ENCODE measurements around the gene B4GALT5.
"Not testable (repeated sequence)": the region's sequence is repeated elsewhere in the genome, so short reads cannot be mapped to it uniquely, and the experiment has no call there.

Gene B4GALT5

DNA sequence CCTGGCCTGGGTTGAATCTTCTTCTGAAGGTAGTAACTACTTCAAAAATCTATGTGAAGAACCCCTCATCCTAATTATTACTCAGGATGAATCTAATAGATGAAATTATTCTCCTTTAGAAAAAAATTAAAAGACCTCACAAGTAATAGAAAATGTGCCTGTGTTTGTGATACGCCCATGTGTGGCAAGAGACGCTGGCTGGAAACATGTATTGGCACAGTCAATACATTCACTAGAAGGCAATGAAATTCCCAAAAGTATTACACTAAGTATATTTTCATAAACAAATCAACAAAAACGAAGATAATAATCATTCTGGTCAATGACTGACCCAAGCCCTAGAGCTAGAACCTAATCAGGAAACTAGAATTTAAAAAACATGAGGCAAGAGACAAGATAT is 64.0 kb downstream of the B4GALT5 start:
- DNase-seq, result no peak

DNA sequence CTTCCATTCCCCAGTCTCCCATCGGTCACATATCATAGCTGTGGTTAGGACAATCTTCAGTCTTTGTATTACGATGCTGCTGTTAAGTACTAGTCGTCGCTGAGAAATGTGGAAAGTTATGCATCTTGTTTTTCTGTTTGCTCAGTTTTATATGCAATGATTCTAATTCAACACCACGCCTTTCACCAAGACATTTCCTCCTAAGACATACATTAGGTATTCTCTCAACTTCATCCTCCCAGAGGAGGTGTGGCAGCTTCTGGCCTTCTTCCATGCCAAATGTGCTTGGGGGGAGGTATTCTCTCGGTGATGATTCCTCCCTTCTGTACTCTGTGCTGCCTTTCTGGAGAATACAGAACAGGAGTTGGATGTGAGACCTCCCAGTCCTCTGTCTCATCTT is 66.1 kb downstream of the B4GALT5 start:
- DNase-seq, result no peak

DNA sequence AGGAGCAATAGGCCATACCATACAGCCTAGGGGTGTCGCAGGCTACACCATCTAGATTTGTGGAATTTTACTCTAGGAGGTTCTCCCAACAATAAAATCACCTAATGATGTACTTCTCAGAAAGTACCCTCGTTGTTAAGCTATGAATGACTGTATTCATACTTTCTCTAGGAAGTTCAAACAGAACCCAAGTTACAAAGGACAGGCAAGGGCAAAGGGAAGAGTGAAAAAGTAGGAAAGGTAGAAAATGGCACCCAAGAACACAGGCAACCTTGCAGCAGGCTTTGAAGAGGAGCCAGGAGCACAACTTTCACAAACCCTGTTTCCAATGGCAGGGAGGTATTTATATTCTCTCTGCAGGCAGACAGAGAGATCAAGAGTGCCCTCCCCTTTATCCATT is 67.2 kb downstream of the B4GALT5 start:
- DNase-seq, result no peak

DNA sequence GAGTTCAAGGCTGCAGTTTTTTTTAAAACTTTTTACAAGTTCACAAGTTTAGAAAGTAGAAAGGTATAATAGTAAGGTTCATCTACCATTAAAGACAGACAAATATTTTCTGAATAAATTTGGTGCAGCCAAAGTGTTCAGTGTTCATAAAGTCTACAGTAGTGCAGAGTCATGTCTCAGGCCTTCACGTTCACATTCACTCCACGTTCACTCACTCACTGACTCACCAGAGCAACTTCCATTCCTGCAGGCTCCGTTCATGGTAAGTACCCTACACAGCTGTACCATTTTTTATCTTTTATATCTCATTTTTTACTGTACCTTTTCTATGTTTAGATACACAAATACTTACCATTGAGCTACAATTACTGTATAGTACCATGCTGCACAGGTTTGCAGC is 67.6 kb downstream of the B4GALT5 start:
- DNase-seq, result no peak

DNA sequence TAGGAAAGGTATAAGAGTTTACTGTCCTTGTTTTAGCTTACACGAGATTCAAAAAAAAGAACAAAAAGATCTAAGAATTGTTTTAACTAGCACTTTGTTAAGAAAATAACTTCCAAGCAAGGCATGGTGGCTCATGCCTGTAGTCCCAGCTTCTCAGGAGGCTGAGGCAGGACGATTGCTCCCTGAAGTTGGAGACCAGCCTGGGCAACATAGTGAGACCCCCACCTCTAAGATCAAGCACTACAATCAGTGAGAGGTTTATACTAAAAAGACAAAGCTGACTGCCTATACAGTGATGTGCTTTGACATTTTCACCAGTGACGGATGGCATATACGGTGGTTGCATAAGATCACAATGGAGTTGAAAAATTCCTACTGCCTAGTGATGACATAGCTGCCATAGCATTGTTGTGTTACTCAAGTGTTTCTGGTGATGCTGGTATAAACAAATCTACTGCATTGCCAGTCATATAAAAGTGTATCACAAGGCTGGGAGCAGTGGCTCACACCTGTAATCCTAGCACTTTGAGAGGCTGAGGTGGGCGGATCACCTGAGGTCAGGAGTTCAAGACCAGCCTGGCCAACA is 68.6 kb downstream of the B4GALT5 start:
- DNase-seq, result no peak

DNA sequence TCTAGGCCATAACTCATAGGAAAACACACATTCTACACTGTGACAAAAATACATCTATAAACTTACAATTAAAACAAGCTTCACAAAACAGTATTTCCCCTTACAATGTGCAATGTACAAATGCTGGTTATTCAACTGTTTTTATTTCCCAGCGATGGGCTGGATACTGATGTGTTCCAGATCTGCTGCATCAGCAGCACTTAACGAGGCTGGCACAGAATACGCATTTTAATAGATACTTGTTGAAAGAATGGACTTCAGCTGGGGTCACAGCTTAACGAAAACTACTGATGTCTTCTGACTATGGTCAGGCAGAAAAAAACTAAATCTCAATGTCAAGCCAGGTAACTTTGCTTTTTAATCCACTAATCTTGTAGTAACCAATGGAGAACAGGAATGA is 70.9 kb downstream of the B4GALT5 start:
- no peak for DNase-seq

DNA sequence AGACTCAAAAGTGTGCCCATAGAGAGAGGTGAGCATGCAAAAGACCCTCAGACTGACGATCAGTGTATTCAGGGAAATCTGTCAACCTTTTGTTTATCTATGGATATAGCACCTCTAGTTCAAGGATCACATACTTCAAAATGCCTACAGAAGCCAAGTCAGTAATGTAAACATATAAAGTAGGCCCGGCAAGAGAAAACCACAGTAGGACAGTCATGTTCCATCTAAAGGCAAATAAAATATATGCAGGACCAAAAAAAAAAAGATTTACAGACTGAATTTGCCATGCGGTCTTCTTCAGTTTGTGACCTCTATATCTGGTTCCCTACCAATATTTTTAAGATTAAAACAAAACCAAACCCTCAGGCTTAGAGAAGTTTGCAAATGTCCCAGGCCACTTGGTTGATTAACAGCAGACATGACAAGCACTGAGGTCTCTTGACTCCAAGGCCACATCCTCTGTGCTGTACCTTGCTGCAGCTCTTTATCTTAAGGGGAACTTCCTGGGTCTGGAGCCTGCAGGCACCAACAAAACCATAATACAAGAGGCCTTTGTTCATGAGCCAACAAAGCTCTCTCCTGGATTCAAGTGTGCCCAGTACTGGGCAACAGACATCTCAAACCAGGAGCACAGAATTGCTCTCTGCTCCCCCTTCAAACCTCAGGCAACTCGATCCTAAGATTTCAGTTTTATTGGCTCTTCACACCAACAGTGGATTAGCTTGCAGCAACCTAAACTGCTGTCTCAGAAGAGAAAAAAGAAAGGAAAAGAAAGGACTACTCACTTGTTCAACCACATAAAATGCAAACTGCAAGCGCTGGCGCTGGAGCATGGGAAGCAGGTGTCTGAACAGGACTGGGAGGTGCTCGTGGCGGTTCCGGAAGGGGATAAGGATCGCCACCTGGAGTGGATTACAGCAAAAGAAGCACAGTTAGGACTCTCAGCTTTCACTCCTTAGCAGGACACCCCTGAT is 71.7 kb downstream of the B4GALT5 start:
- DNase-seq, result peak; percentile 96

DNA sequence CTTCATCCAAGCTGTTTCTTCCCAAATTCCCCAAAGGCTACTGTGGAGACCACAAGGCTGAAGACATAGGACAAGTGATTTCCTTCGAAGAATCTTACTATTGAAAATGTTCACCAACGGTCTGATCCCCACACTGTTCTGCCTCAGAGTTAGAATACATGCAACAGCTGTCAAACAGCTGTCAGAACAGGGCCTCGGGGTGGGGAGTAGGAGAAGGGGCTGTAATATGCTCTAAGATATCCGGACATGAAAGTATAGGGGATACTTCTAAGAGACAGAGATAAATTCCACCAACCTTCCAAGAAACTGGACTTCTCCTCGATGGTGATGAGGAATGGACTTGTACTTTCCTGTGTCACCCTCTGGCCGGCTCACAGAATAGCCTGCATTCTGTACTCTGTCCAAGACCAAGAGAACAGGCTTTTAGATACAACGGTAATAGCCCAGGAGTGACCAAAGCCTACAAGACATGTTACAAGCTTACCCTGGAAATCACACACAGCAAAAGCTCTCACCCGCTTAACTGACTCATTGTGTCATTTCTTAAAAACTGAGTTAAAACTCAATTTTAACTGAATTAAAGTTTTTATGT is 76.5 kb downstream of the B4GALT5 start:
- no peak for DNase-seq

DNA sequence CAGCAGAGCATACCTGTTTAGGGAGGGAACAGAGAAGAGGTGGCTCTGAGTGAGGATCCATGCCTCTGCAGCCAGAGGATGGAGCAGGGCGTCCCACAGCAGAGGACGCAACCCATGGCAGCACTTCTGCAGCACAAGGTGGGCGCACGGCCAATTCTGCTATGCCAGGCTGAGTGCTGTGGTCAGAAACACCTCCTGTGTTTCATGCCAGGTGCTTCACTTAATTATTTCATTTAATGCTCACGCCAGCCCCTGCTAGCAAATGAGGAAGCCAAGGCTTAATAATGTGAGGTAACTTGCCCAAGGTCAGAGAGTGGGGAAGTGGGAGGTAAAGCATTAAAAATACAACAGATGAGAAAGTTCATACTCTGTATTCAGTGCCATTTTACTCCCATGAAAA is 77.2 kb downstream of the B4GALT5 start:
- DNase-seq, result peak; percentile 88

DNA sequence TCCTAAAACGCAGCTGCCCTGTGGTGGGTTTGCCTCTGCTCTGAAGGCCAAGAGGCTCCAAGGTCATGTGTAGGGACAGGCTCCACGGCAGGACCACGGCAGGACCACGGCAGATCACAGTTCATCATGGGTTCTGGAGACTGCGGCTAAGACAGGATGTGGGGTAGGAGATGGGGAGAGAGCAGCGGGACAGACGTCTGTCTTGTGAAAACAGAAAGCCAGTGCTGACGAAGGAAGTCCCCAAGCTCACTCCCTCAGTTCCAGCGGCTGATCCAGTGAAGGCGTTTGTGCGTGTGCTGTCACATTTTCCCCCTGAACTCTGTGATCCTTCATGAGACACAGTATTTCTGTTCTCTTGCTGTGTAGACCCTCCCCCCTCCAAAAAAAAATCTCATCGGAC is 77.8 kb downstream of the B4GALT5 start:
- no peak for DNase-seq

DNA sequence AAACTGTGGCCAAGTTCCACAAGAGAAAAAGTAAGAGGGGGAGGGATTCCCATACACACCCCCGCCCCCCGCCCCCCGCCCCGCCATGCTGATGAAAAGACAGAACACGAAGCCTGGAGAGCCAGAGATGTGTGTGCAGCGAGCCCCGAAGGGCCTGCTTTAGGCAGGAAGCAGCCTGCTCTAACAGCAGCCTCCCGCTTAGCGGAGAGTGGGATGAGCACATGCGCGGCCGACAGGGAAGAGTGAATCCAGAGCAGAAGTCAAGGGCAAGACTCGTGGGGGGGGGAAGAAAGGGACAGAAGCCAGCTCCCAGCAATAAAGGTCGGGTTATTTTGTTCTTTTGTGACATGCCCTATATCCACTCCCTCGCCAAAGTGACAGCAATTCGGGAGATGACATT is 78.5 kb downstream of the B4GALT5 start:
- peak; percentile 41 for DNase-seq

DNA sequence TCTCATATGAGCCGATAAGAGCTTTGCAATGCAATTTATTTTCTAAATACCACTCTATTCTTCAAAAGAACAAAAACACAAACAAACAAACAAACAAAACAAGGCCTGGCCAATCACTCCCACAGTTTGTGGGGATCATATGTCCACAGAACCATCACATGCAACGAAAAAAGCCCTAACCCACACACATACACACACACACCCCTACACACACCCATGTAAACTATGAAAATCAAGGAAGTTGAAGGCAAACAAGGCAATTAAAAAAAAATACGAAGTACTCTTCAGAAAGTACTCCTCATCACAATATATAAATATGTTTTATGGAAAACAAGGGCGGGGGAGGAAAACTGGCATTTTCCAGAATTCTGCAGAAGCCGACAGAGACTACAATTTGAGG is 79.6 kb downstream of the B4GALT5 start:
- no peak for DNase-seq

DNA sequence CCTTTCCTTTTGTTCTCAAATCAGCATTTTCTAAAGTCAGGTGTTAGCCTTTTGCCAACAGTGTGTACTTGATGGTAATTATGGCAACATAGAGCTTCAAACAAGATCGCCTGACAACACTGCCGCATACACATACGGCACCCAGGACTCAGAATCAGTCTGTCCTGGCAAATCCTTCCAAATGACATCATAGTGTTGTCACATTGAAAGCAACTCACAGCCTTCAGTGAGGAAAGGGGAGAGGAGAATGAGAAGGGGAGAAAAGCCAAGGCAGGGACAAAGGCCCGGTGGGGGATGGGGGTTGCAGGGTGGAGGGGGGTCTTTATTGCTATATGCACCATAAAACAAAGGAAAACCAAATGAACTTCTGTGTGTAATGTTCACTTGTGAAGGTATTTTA is 80.0 kb downstream of the B4GALT5 start:
- DNase-seq, result no peak

DNA sequence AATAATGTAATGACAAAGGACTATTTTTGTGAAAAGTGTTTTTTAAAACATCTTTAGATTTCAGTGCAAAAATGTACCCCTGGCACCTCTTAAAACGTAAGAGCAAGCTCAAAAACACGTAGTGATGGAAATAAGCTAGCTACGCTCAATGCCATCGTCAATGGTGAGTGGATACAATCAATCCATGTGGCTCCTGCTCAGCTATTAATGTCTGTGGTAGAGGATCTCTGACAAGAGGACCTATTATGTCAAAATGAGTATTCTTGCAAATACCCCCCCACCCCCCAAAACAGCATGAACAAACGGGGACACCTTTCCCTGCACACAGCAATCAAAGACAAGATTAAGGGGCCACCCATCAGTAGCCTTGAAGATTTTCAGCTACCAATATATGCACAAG is 80.7 kb downstream of the B4GALT5 start:
- no peak for DNase-seq

DNA sequence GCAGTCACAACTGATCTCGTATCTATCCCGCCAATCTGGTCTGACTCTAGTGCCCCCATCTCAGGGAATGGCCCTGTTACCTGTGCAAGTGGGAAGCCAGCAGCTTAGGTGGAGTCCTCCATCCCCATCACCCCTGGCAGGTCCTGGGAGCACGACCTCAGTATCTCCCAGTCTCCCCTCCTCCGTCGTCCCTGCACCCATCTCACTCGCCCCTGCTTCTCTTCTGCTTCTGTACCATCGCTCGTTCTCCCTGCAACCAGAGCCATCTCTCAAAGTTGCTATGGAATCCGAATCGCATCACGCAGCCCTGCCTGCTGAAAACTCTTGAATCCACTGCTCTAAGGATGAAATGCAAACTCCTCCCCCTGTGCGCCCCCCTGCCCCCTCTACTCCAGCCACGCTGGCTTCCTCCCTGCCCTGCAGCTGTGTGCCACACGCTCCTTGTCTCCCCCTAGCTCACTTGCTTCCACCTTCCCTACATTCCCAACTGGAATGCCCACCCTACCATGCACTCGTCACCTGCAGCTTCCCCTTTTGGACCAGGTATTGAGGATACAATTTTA is 81.7 kb downstream of the B4GALT5 start:
- no peak for DNase-seq

DNA sequence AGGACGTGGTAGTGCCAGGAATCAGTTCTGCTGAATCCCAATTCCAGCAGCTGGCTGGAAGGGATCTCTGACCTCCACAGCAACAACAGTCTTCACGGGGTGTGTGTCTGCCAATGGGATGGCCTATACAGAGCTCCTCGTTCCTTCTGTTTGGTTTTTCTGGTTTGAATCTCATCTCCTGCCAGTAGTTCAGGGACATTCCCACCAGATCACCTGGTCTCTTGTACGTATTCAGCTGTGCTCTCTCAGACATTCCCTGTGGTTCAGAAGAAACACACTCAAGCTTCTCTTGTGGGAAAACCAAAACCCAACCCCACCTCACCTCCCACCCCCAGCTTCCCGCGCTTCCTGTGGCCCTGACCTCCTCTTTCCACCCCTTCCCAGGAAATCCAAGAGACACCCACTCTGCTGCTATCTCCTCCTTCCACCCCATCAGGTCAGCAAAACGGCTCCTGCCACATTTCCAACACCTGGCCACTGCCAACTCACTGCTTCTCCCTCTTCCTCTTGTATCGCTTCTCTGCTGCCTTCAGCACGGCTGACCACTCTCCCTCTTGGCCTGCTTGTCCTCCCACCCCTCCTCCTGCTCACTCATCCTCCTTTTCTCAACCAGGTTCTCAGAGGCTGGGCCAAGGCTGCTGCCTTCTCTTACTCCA is 82.5 kb downstream of the B4GALT5 start:
- no peak for DNase-seq

DNA sequence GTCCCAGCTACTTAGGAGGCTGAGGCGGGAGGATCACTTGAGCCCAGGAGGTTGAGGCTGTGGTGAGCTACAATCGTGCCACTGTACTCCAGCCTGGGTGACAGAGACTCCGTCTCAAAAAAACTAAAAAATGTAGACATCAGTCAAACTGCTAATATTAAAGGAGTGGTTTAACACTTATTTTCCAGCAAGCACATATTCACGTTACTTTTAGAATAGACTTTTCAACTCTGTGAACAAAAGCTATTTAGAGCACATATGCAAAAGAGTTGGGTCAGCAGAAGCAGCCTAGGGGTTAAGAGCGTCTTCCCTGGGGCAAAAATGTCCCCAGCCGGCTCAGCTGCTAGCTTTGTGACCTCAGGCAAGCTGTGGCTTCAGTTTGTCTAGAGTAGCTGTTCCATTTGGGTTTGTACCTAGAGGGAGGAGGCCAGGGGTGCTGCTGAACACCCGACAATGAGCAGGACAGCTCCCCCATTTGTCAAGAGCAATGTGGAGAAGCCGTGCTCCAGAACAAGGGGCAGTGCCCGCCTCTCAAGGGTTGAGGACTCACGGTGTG is 83.2 kb downstream of the B4GALT5 start:
- no peak for DNase-seq

DNA sequence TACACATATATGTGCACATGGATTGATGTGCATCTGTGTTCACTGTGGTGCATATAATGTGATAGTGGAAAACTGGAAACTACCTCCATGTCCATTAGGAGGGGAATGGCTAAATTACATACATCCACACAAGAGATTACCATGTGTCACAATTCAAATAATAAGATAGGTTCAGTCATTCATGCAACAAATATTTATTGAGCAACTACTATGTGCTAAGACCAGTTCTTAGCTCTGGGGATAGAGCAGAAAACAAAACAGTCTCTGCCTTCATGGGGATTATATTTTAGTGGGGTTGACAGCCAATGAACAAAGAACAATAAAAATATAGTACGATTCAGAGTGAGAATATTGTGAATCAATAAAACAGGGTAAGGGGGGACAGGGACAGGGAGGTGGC is 84.1 kb downstream of the B4GALT5 start:
- DNase-seq, result no peak

DNA sequence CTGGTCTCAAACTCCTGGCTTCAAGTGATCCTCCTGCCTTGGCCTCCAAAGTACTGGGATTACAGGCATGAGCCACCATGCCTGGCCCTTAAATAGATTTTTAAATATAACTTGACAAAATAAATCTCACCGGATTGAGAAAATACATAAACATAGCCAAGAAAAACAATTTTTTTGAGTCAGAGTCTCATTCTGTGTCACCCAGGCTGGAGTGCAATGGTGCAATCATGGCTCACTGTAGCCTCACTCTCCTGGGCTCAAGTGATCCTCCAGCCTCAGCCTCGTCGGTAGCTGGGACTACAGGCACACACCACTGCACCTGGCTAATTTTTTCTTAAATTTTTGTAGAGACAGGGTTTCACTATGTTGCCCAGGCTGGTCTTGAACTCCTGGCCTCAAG is 85.4 kb downstream of the B4GALT5 start:
- not testable (repeated sequence) for DNase-seq

DNA sequence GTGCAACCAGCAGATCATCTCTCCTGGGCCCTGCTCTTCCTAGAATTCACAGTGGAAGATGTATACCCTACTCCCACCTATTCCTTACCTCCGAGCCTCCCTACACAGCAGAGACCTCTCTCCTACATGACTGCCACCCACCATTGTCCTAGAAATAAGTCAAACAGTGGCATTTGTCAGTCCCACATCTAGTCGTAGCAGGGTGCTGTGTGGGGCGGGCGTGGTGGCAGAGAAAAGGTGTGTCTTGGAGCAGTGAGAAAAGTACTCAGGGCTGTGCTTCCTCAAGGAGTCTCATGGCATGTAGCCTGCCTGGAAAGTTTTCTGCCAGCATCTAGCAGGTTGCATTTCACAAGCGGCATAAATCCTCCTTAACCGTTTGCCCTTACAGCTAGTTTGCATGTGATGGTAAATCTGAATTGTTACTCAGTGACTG is 86.3 kb downstream of the B4GALT5 start:
- no peak for DNase-seq

DNA sequence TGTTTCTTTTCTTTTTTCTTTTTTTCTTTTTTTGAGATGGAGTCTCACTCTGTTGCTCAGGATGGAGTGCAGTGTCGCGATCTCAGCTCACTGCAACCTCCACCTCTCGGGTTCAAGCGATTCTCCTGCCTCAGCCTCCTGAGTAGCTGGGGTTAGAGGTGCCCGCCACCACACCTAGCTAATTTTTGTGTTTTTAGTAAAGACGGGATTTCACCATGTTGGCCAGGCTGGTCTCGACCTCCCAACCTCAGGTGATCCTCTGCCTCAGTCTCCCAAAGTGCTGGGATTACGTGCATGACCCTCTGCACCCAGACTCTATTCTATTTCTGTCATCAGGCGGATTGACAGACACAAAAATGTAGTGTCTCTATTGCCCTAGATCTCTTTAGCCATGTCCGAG is 88.7 kb downstream of the B4GALT5 start:
- not testable (repeated sequence) for DNase-seq

DNA sequence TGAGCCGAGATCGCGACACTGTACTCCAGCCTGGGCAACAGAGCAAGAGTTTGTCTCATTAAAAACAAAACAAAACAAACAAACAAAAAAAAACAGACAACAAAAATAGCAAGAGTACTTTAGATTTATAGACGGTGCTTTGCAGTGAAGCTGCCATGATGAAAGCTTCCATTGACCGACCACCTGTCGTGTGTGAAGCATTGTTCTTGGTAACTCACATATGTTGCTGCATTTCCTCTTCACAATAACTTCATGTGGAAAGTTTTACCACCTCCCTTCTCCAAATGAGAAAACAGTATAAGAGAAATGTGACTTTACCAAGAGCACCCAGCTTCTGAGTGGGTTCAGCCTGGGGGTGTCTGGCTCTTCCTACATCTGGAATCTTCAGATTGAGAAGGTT is 89.4 kb downstream of the B4GALT5 start:
- DNase-seq, result no peak

DNA sequence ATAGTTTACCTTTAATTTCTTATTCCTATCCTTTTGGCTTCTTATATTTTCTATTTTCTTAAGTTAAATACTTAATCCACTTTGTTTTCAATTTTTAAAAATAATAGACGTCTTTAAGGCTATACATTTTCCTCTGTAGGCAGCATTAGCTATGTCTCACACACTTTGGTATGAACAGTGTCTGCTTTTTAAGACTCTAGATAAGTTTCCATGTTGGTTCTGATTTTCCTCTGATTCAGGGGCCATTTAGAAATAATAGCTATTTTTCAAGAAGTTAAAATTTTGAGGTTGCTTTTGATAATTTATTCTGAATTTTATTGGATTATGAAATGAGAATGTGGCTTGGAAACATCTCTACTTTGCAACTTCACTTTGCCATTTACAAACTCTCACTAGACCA is 91.4 kb downstream of the B4GALT5 start:
- no peak for DNase-seq
